Measurements from ENCODE around the gene ZNF385B.

GRCh38 chr2:179446476-179447141 is 414.8 kb downstream of the ZNF385B start:
- TF ChIP-seq RAD21 (IDR thresholded peaks at IDR 0.05; ENCODE audit: low read depth) (no peak), CTCF (IDR thresholded peaks at IDR 0.05 in 2 of 3, conservative IDR thresholded peaks at IDR 0.05 in 1 of 3; ENCODE audit: borderline replicate concordance in 1 of 3, insufficient read depth in 1 of 3, low read depth in 2 of 3, low read length in 2 of 3) (no peak), ZFX (IDR thresholded peaks at IDR 0.05) (no peak), EZH2phosphoT487 (IDR thresholded peaks at IDR 0.05; ENCODE audit: borderline replicate concordance) (no peak), EGR1 (IDR thresholded peaks at IDR 0.05; ENCODE audit: low read depth) (no peak)

Measured in HCT116 (cell line).